ENCODE data around the gene CISD2.
"Not testable (repeated sequence)": the region's sequence is repeated elsewhere in the genome, so short reads cannot be mapped to it uniquely, and the experiment has no call there.

CISD2 gene

GRCh38 chr4:102868781-102869568, at the start of gene CISD2:
CISD2 (plus strand) TSS chr4:102868992; CDS start chr4:102869085, 93 bp downstream.
- DNase-seq = peak; percentile 88

- not testable (repeated sequence) for DNase-seq
Observed at GRCh38 chr4:102819100-102819499, 49.7 kb upstream of the CISD2 start.

GRCh38 chr4:102819588-102820365, 49.0 kb upstream of the CISD2 start:
- DNase-seq = no peak

GRCh38 chr4:102823464-102823863, 45.3 kb upstream of the CISD2 start:
- no peak for DNase-seq

- no peak for DNase-seq
Observed at GRCh38 chr4:102823897-102824296, 44.9 kb upstream of the CISD2 start.

GRCh38 chr4:102824398-102824797, 44.4 kb upstream of the CISD2 start:
- DNase-seq = no peak

GRCh38 chr4:102825261-102826091, 43.3 kb upstream of the CISD2 start:
- DNase-seq = peak; percentile 28

GRCh38 chr4:102826105-102826889, 42.5 kb upstream of the CISD2 start:
- no peak for DNase-seq

- DNase-seq = peak; percentile 94
Observed at GRCh38 chr4:102826890-102827673, 41.7 kb upstream of the CISD2 start, which contains the start of gene UBE2D3. UBE2D3 (minus strand) TSS chr4:102827551; CDS start chr4:102826508, 1,043 bp downstream.

GRCh38 chr4:102827674-102828496, 40.9 kb upstream of the CISD2 start:
- DNase-seq = peak; percentile 99

GRCh38 chr4:102828497-102828808, 40.3 kb upstream of the CISD2 start:
- DNase-seq = peak; percentile 44

GRCh38 chr4:102829803-102830202, 39.0 kb upstream of the CISD2 start:
- no peak for DNase-seq

- DNase-seq = no peak
Observed at GRCh38 chr4:102832105-102832504, 36.7 kb upstream of the CISD2 start.

- DNase-seq = no peak
Observed at GRCh38 chr4:102832667-102833066, 36.1 kb upstream of the CISD2 start.

GRCh38 chr4:102836596-102836995, 32.2 kb upstream of the CISD2 start:
- no peak for DNase-seq

GRCh38 chr4:102842367-102842766, 26.4 kb upstream of the CISD2 start:
- DNase-seq = no peak

- no peak for DNase-seq
Observed at GRCh38 chr4:102843273-102843672, 25.5 kb upstream of the CISD2 start.

GRCh38 chr4:102843938-102844337, 24.9 kb upstream of the CISD2 start:
- DNase-seq = no peak

GRCh38 chr4:102847687-102848086, 21.1 kb upstream of the CISD2 start:
- no peak for DNase-seq

- DNase-seq = no peak
Observed at GRCh38 chr4:102849579-102850104, 19.1 kb upstream of the CISD2 start.
